Measurements from ENCODE around the gene SLC24A3. TPM values are rescaled to one million over a fixed set of nuclear protein-coding genes. Genes with fewer than 3 reads are reported as not detected.

Gene SLC24A3
- total RNA-seq, 1 experiment from 2014 or later: not detected

GRCh38 chr20:19692685-19693119 lies 480.3 kb downstream of the SLC24A3 start:
- in situ Hi-C loops (cut with HindIII; ENCODE audit: low sequenced_read_pairs): no loop called here
- peak; percentile 33 for DNase-seq (ENCODE audit: low spot score)

- in situ Hi-C loops (cut with HindIII; ENCODE audit: low sequenced_read_pairs): no loop called here
- DNase-seq (ENCODE audit: low spot score): no peak
Measured at GRCh38 chr20:19693508-19693907, 481.1 kb downstream of the SLC24A3 start.

GRCh38 chr20:19695081-19695480 lies 482.6 kb downstream of the SLC24A3 start:
- no peak for DNase-seq (ENCODE audit: low spot score)
- in situ Hi-C loops (cut with HindIII; ENCODE audit: low sequenced_read_pairs): no loop called here

GRCh38 chr20:19696620-19697019 lies 484.2 kb downstream of the SLC24A3 start:
- no peak for DNase-seq (ENCODE audit: low spot score)
- in situ Hi-C loops (cut with HindIII; ENCODE audit: low sequenced_read_pairs): no loop called here

GRCh38 chr20:19697415-19697814 lies 485.0 kb downstream of the SLC24A3 start:
- DNase-seq (ENCODE audit: low spot score): no peak
- in situ Hi-C loops (cut with HindIII; ENCODE audit: low sequenced_read_pairs): no loop called here

GRCh38 chr20:19699180-19699971 lies 486.9 kb downstream of the SLC24A3 start:
- DNase-seq (ENCODE audit: low spot score): no peak
- in situ Hi-C loops (cut with HindIII; ENCODE audit: low sequenced_read_pairs): no loop called here

- in situ Hi-C loops (cut with HindIII; ENCODE audit: low sequenced_read_pairs): no loop called here
- no peak for DNase-seq (ENCODE audit: low spot score)
Measured at GRCh38 chr20:19701429-19701828, 489.0 kb downstream of the SLC24A3 start.

- DNase-seq (ENCODE audit: low spot score): no peak
- in situ Hi-C loops (cut with HindIII; ENCODE audit: low sequenced_read_pairs): no loop called here
Measured at GRCh38 chr20:19706463-19706862, 494.0 kb downstream of the SLC24A3 start.

GRCh38 chr20:19709635-19710335 lies 497.3 kb downstream of the SLC24A3 start:
- DNase-seq (ENCODE audit: low spot score): no peak
- in situ Hi-C loops (cut with HindIII; ENCODE audit: low sequenced_read_pairs): no loop called here

GRCh38 chr20:19710336-19711120 lies 498.1 kb downstream of the SLC24A3 start:
- in situ Hi-C loops (cut with HindIII; ENCODE audit: low sequenced_read_pairs): no loop called here
- DNase-seq (ENCODE audit: low spot score): no peak

- no peak for DNase-seq (ENCODE audit: low spot score)
- in situ Hi-C loops (cut with HindIII; ENCODE audit: low sequenced_read_pairs): no loop called here
Measured at GRCh38 chr20:19711126-19711525, 498.7 kb downstream of the SLC24A3 start.

- in situ Hi-C loops (cut with HindIII; ENCODE audit: low sequenced_read_pairs): no loop called here
- DNase-seq (ENCODE audit: low spot score): no peak
Measured at GRCh38 chr20:19712721-19713260, 500.3 kb downstream of the SLC24A3 start.

GRCh38 chr20:19713822-19714578 lies 501.6 kb downstream of the SLC24A3 start:
- DNase-seq (ENCODE audit: low spot score): no peak
- in situ Hi-C loops (cut with HindIII; ENCODE audit: low sequenced_read_pairs): no loop called here

- in situ Hi-C loops (cut with HindIII; ENCODE audit: low sequenced_read_pairs): no loop called here
- no peak for DNase-seq (ENCODE audit: low spot score)
Measured at GRCh38 chr20:19714579-19714840, 502.1 kb downstream of the SLC24A3 start.

GRCh38 chr20:19715986-19716385 lies 503.5 kb downstream of the SLC24A3 start:
- in situ Hi-C loops (cut with HindIII; ENCODE audit: low sequenced_read_pairs): no loop called here
- no peak for DNase-seq (ENCODE audit: low spot score)

- DNase-seq (ENCODE audit: low spot score): no peak
- in situ Hi-C loops (cut with HindIII; ENCODE audit: low sequenced_read_pairs): no loop called here
Measured at GRCh38 chr20:19718880-19719279, 506.4 kb downstream of the SLC24A3 start.

- DNase-seq (ENCODE audit: low spot score): no peak
- in situ Hi-C loops (cut with HindIII; ENCODE audit: low sequenced_read_pairs): no loop called here
Measured at GRCh38 chr20:19720991-19721390, 508.5 kb downstream of the SLC24A3 start.

- DNase-seq (ENCODE audit: low spot score): no peak
- in situ Hi-C loops (cut with HindIII; ENCODE audit: low sequenced_read_pairs): no loop called here
Measured at GRCh38 chr20:19723051-19723450, 510.6 kb downstream of the SLC24A3 start.

GRCh38 chr20:19723813-19724430 lies 511.5 kb downstream of the SLC24A3 start:
- DNase-seq (ENCODE audit: low spot score): no peak
- in situ Hi-C loops (cut with HindIII; ENCODE audit: low sequenced_read_pairs): no loop called here

Measured in G401 (cell line).